Panc1 (cell line): ENCODE results near the gene MS4A1.

Experiments used
- CTCF ChIP-seq: fragments of 450-650 bp; IDR thresholded peaks from 2 replicates; pipeline ENCODE4 v1.5.1; 2017; ENCODE audit warnings: mild to moderate bottlenecking
- POLR2AphosphoS5 ChIP-seq: IDR thresholded peaks from 2 replicates; pipeline ENCODE4 v1.6.1; 2012; ENCODE audit warnings: mild to moderate bottlenecking, low read depth, low read length, moderate library complexity
- REST ChIP-seq, 2 experiments: IDR thresholded peaks; 2 replicates each; pipeline ENCODE4 v1.6.1; 2011 to 2012; ENCODE audit warnings: low read depth in 2 of 2, control low read depth in 1 of 2, low read length in 1 of 2, mild to moderate bottlenecking in 1 of 2, moderate library complexity in 1 of 2; ENCODE audit not compliant: insufficient read depth in 1 of 2
- SIN3A ChIP-seq: IDR thresholded peaks from 2 replicates; pipeline ENCODE4 v1.6.1; 2012; ENCODE audit warnings: low read depth, mild to moderate bottlenecking, low read length, moderate library complexity, borderline replicate concordance; ENCODE audit not compliant: insufficient read depth
- TCF7L2 ChIP-seq: IDR thresholded peaks from 2 replicates; pipeline ENCODE4 v1.6.1; 2011; ENCODE audit warnings: mild to moderate bottlenecking, low read depth, low read length, inconsistent platforms

DNA sequence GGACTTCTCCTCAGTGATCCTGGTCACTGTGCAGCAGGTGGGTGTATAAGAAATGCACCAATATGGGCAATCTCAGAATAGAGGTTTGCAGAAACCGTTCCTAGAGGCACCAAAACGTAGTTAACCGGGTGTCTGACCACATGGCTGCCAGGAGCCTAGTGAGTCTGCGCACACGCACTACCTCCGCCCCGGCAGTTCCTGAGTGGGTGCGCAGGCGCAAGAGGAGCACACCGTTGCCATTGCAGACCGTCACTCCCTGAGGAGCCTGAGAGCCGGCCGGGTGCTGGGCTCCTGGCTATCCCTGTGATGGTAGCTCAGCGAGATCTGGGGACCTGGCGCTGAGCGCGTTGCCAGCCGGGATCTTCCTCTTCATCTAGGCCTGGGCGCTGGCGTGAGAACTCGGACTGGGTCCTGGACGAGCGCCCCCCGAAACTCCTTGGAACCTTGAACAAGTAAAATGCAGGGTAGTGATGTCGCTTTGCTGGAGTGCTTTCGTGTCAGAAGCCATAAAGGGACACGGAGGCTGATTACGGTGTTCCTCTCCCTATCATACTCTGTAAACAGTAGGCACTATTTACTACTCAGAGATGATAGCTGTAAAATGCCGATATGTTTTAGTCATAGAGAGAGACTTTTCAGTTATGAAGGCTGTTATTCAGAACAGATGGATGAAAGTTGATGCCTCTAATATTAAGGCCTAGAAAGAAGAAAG, 59.7 kb downstream of the MS4A1 start, which contains the start of gene MS4A13:
- TF ChIP-seq POLR2AphosphoS5 (no peak), CTCF (no peak), REST (IDR thresholded peaks at IDR 0.05; ENCODE audit: insufficient read depth in 1 of 2, low read depth in 2 of 2, low read length in 1 of 2) (no peak), SIN3A (no peak), TCF7L2 (no peak)
